ENCODE results near the gene KRT33B. TPM values are rescaled to one million over a fixed set of nuclear protein-coding genes. Genes with fewer than 3 reads are reported as not detected.
A peak's percentile ranks its signal among the peaks of the same experiment; 100 is the strongest.

Gene KRT33B
- total RNA-seq: not detected
- long read RNA-seq: 0 reads

DNA sequence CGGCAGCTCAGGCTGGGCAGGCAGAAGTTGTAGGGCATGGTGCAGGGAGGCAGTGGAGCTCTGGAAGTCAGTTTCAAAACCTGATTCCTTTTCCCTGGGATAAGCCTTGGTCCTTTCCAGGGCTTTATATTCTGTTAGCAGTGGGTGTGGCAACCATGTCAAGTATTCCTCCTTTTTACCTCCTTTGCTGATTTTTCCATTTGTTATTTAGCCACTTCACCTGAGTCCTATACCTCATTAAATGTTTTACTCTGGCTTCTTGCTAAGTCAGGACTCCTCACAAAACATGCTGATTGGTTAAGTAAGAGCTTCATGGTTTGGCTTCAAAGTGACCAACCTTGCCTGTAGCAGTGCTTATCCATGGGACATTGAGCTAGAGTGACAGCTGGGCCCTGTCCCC lies at the start of gene KRT33B:
TSS of gene KRT33B (minus strand) at position 101 of the 400 bp plus-strand sequence. CDS start at position 38, 63 bp downstream.
- ATAC-seq (no peak), DNase-seq (no peak)
- intact Hi-C loops (cut with micrococcal nuclease): no loop called here

GRCh38 chr17:41418116-41418860 lies 48.7 kb upstream of the KRT33B start:
- ATAC-seq (no peak), DNase-seq (no peak)
- intact Hi-C loops (cut with micrococcal nuclease): no loop called here

- ATAC-seq: no peak
- intact Hi-C loops (cut with micrococcal nuclease): no loop called here
These were observed 48.0 kb upstream of the KRT33B start for GRCh38 chr17:41417576-41418015.

DNA sequence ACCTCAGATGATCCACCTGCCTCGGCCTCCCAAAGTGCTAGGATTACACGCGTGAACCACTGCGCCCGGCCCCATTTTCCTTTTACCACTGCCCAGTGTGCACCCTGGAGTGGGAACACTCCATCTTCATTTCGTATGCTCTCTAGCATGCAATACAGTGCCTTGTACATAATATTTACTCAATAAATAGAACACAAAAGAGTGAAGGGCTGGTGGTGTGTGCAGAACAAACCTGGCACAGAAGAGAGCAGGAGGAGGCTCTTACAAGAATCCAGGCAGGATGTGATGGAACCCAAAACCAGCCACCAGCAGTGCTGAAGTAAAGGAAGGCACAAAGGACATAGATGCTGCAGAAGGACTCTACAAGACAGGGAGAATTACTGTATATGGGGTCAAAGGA lies 47.5 kb upstream of the KRT33B start:
- DNase-seq (no peak), ATAC-seq (no peak)
- intact Hi-C loops (cut with micrococcal nuclease): no loop called here

More at GRCh38 chr17:41417576-41418015, 48.0 kb upstream of the KRT33B start:
- DNase-seq: no peak

GRCh38 chr17:41416479-41416878 lies 46.9 kb upstream of the KRT33B start:
- DNase-seq (no peak), ATAC-seq (peak; percentile 76)
- intact Hi-C loops (cut with micrococcal nuclease): no loop called here

- ATAC-seq (peak; percentile 88), DNase-seq (no peak)
- intact Hi-C loops (cut with micrococcal nuclease): no loop called here
These were observed 46.3 kb upstream of the KRT33B start for GRCh38 chr17:41415833-41416335.

- DNase-seq (no peak), ATAC-seq (no peak)
- intact Hi-C loops (cut with micrococcal nuclease): no loop called here
These were observed 45.8 kb upstream of the KRT33B start for GRCh38 chr17:41415411-41415810.

DNA sequence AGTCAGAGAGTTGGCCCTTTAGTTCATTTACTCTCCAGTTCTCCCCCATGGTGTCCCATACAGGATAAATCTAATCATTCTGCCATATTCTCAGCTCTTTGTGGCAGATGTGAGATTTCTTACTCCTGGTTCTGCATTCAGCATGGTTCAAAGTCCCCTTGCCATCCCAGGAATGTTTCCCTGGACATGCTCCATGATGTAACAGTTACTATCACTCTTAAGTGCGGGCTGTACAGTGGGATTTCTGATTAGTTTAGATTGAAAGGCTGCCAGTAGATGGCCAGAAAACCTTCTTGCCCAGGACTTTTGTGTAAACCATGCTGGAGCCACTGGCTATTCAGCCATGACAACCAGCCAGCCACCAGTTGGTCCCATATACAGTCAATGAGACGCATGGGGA lies 44.4 kb upstream of the KRT33B start:
- intact Hi-C loops (cut with micrococcal nuclease): no loop called here
- DNase-seq (no peak), ATAC-seq (no peak)

DNA sequence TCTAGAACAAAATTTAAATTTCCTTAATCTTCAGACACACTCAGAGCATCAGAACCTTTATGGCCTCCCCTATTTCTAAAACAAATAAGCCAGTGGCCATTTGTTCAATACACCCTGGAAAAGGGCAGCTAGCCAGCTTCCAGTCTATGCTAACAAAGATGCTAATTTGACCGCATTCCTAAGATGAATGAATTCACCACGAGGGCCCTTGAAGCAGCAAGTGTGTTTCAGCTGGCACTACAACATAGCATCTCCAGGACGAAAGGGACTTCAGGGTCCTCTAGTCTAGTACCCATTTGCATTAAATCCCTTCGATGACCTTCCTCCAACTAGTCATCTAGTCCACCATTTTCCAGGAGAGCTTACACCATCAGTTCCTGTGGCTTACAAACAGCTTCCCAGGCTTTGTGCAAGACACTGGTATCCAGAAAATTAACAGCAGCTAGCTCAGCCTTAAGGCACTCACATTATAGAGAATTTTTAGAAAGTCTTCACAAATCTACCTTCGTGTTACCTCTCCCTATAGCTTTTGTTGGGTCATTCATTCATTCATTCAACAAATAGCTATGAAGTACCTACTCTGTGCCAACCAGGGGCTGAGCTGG lies 43.8 kb upstream of the KRT33B start:
- intact Hi-C loops (cut with micrococcal nuclease): no loop called here
- DNase-seq (no peak), ATAC-seq (no peak)

GRCh38 chr17:41411072-41411840 lies 41.6 kb upstream of the KRT33B start:
- ATAC-seq: no peak
- intact Hi-C loops (cut with micrococcal nuclease): no loop called here
- DNase-seq: no peak

- no peak for DNase-seq
- ATAC-seq: no peak
- intact Hi-C loops (cut with micrococcal nuclease): no loop called here
These were observed 37.6 kb upstream of the KRT33B start for GRCh38 chr17:41407226-41407625.

DNA sequence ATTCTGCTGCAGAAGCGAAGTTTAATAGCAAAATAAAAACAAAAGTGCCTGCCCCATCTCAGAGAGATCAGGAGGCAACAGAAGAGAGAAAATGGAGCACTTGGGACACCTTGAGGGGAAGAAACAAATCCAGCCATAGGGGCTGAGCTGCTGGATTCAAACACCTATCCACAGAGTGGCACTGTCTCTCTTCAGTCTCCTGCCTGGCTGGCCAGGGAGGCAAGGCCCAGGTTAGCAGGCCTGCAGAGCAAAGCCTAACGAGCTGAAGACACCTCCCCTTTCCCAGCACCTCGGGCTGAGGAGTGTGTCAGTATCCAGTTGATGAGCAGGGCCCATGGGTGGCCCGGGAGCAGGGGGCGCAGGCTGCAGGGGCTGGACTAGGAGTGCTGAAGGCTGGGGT lies 36.6 kb upstream of the KRT33B start:
- intact Hi-C loops (cut with micrococcal nuclease): no loop called here
- ATAC-seq (peak; percentile 42), DNase-seq (no peak)

- DNase-seq: no peak
- peak; percentile 85 for ATAC-seq
- intact Hi-C loops (cut with micrococcal nuclease): no loop called here
These were observed 34.5 kb upstream of the KRT33B start for GRCh38 chr17:41404024-41404671.

DNA sequence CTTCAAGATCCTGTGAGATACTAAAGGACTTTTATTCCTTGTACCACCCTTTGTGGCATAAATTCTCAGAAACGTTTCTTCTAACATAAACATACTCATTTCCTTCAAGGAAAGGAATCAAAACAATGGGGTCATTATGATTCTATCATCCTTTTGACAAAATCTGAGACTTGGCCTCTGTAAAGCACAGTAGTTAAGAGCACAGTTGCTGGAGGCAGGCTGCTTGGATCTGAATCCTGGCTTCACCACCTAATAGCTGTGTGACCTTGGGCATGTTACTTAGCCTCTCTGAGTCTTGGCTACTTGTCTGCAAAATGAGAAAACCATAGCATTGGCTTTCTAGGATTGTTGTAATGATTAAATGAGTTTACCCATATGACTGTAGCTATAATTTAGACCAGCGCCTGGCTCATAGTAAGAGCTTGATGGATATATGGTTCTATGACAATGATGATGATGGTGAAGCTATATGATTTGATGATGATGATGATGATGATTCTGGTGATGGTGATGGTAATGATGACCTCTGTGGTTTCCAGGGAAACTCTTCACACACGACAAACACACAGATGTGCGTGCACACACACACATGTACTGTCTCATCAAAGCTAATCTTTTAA lies 33.9 kb upstream of the KRT33B start:
- ATAC-seq: no peak
- no peak for DNase-seq
- intact Hi-C loops (cut with micrococcal nuclease): no loop called here

- intact Hi-C loops (cut with micrococcal nuclease): no loop called here
- ATAC-seq (no peak), DNase-seq (no peak)
These were observed 32.5 kb upstream of the KRT33B start for GRCh38 chr17:41402161-41402560.

DNA sequence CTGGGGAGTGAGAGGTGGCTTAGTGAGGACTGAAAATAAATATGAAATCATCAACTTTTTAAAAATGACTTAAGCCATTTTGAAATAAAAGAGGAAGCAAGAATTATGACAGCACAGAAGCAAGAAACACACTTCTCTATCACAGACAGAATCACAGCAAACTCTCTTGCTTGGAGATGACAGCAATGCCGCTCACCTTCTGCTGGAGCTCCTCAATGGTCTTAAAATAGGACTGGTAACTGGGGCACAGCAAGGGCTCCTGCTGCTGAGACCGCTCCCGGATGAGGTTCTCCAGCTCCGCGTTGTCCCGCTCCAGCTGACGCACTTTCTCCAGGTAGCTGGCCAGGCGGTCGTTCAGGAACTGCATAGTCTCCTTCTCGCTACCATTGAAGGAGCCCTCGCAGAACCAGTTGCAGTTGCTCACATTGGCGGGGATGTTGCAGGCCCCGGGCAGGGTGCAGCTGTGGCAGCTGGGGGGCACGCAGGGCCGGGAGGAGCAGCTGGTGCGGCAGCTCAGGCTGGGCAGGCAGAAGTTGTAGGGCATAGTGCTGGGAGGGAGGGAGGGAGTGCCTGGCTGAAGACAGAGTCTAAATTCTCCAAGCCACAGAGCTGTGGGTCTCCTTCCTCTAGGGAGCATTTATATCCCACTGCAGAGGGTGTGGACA lies 27.5 kb upstream of the KRT33B start, which contains the start of gene KRT31:
TSS of gene KRT31 (minus strand) at position 613 of the 665 bp plus-strand sequence. CDS start at position 544, 69 bp downstream.
- ATAC-seq (no peak), DNase-seq (no peak)
- intact Hi-C loops (cut with micrococcal nuclease): no loop called here

DNA sequence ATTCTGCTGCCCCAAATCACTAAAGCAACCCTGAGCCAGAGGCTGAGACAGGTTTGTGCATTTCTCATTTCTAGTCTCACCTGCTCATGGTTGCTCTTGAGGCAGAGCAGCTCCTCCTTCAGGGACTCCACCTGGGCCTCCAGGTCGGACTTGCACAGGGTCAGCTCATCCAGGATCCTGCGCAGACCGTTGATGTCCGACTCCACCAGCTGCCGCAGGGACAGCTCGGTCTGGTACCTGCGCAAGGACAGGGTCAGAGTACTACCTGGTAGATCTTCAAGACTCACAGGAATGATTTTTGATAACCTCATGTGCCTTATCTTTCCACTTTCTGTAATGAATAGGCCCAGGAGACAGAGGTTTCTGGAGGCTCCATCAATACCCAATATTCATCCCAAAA lies 26.7 kb upstream of the KRT33B start:
- intact Hi-C loops (cut with micrococcal nuclease): no loop called here
- DNase-seq: no peak

DNA sequence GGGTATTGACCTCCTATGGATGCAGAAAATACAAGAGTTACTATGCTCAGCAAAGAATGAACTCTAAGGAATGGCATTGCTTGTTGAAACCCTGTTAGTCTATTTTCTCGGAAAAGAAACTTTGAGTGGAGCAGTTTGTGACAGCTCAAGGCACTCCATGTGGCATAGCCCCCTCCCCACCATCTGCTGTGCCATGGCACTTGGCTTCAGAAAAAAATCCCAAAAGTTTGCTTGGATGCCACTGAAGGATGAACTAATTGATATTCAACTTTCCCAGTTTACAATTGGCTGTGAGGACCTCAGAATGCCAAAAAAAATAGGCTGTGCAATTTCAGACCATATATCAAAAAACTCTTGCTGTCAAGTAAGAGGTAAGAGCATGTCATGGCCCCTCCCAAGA lies 26.0 kb upstream of the KRT33B start:
- intact Hi-C loops (cut with micrococcal nuclease): no loop called here
- ATAC-seq (no peak), DNase-seq (no peak)

More for the DNA sequence above, 26.7 kb upstream of the KRT33B start:
- ATAC-seq: no peak

Measured in left ventricle myocardium superior (tissue), 1 donor.